Neural cell (in vitro differentiated cells): Measurements from ENCODE around the gene PLP2. TPM values are rescaled to one million over a fixed set of nuclear protein-coding genes. Genes with fewer than 3 reads are reported as not detected.

Experiments
- H2AFZ ChIP-seq: fragments of 200-600, 300-800 bp; sonication (generic), shearing (Covaris generic); 2 replicates; pipeline ENCODE4 v1.6.0; 2014; ENCODE audit warnings: low read depth, mild to moderate bottlenecking, antibody characterized with exemption, low read length, moderate library complexity
- H3F3A ChIP-seq: fragments of 200-600 bp; shearing (Covaris generic); 2 replicates; pipeline ENCODE4 v1.6.1; 2016; ENCODE audit warnings: mild to moderate bottlenecking, moderate library complexity, mixed read lengths, antibody characterized with exemption, low read length; ENCODE audit not compliant: insufficient read depth, poor library complexity, severe bottlenecking
- H3K27ac ChIP-seq: fragments of 200-600, 300-800 bp; sonication (generic), shearing (Covaris generic); 2 replicates; pipeline ENCODE4 v1.5.1; 2014; ENCODE audit warnings: mild to moderate bottlenecking, low read length, moderate library complexity
- H3K27me3 ChIP-seq: fragments of 300-800, 200-600 bp; sonication (generic), shearing (Covaris generic); 2 replicates; pipeline ENCODE4 v1.6.0; 2014; ENCODE audit warnings: mild to moderate bottlenecking, low read depth, low read length, moderate library complexity; ENCODE audit not compliant: insufficient read depth
- H3K36me3 ChIP-seq: fragments of 300-800, 200-600 bp; sonication (generic), shearing (Covaris generic); 2 replicates; pipeline ENCODE4 v1.5.1; 2014; ENCODE audit warnings: mild to moderate bottlenecking, antibody characterized with exemption, low read length, moderate library complexity; ENCODE audit not compliant: insufficient read depth
- H3K4me2 ChIP-seq: fragments of 300-800, 200-600 bp; sonication (generic), shearing (Covaris generic); 2 replicates; pipeline ENCODE4 v1.6.0; 2014; ENCODE audit warnings: mild to moderate bottlenecking, low read length
- H3K4me3 ChIP-seq: fragments of 300-800, 200-600 bp; sonication (generic), shearing (Covaris generic); 2 replicates; pipeline ENCODE4 v1.5.1; 2014; ENCODE audit warnings: mild to moderate bottlenecking, low read length, moderate library complexity
- H3K79me2 ChIP-seq: fragments of 200-600 bp; shearing (Covaris generic); replicated peaks from 2 replicates; pipeline ENCODE4 v1.6.0; 2014; ENCODE audit warnings: mild to moderate bottlenecking, low read length, moderate library complexity; ENCODE audit not compliant: insufficient read depth
- H3K9ac ChIP-seq: fragments of 300-800, 200-600 bp; sonication (generic), shearing (Covaris generic); 2 replicates; pipeline ENCODE4 v1.6.1; 2016; ENCODE audit warnings: mild to moderate bottlenecking, low read length, mixed read lengths
- H3K9me2 ChIP-seq: fragments of 200-600 bp; shearing (Covaris generic); 2 replicates; pipeline ENCODE4 v1.6.1; 2016; ENCODE audit warnings: mild to moderate bottlenecking, low read length, mixed read lengths; ENCODE audit not compliant: insufficient read depth
- H3K9me3 ChIP-seq: fragments of 200-600, 300-800 bp; sonication (generic), shearing (Covaris generic); 2 replicates; pipeline ENCODE4 v1.6.1; 2016; ENCODE audit warnings: mild to moderate bottlenecking, mixed run types, low read length, moderate library complexity, mixed read lengths
- H4K20me1 ChIP-seq: fragments of 200-600 bp; shearing (Covaris generic); 2 replicates; pipeline ENCODE4 v1.6.1; 2016; ENCODE audit warnings: mild to moderate bottlenecking, mixed run types; ENCODE audit not compliant: insufficient read depth
- EP300 ChIP-seq: fragments of 450-650 bp; conservative IDR thresholded peaks from 2 replicates; pipeline ENCODE4 v1.6.1; 2014; ENCODE audit warnings: antibody characterized with exemption, mild to moderate bottlenecking, moderate library complexity; ENCODE audit not compliant: poor library complexity, severe bottlenecking
- EZH2 ChIP-seq: fragments of 200-600, 300-800 bp; shearing (Covaris generic), sonication (generic); IDR thresholded peaks from 2 replicates; pipeline ENCODE4 v1.6.1; 2014; ENCODE audit warnings: antibody characterized with exemption, low read length, borderline replicate concordance, mild to moderate bottlenecking; ENCODE audit not compliant: insufficient read depth, poor library complexity, severe bottlenecking
- MXI1 ChIP-seq: fragments of 450-650 bp; conservative IDR thresholded peaks from 2 replicates; pipeline ENCODE4 v1.6.1; 2014; ENCODE audit warnings: antibody characterized with exemption, mild to moderate bottlenecking; ENCODE audit not compliant: poor library complexity, severe bottlenecking
- POLR2AphosphoS5 ChIP-seq: IDR thresholded peaks from 2 replicates; pipeline ENCODE4 v1.6.1; 2012
- RAD21 ChIP-seq: fragments of 450-650 bp; conservative IDR thresholded peaks from 2 replicates; pipeline ENCODE4 v1.6.1; 2014; ENCODE audit warnings: antibody characterized with exemption, mild to moderate bottlenecking, moderate library complexity
- SMC3 ChIP-seq: fragments of 450-650 bp; conservative IDR thresholded peaks from 2 replicates; pipeline ENCODE4 v1.6.1; 2014; ENCODE audit warnings: antibody characterized with exemption, mild to moderate bottlenecking, moderate library complexity; ENCODE audit not compliant: poor library complexity
- TAF1 ChIP-seq: IDR thresholded peaks from 2 replicates; pipeline ENCODE4 v1.6.1; 2012; ENCODE audit warnings: low read depth
- polyA plus RNA-seq: library from polyadenylated mRNA; depleted of rRNA; stranded (reverse); fragments of >200 nt; gene quantifications from 2 replicates; pipeline ENCODE4 v1.2.3, GENCODE V29; 2014
- TF ChIP-seq, protein P1 (sequence below): fragments of 450-650 bp; IDR thresholded peaks from 2 replicates; pipeline ENCODE4 v1.5.1; 2014; ENCODE audit warnings: antibody characterized with exemption, mild to moderate bottlenecking, moderate library complexity; ENCODE audit not compliant: poor library complexity, severe bottlenecking
- TF ChIP-seq, protein P2 (sequence below): IDR thresholded peaks from 2 replicates; pipeline ENCODE4 v1.6.1; 2012; ENCODE audit warnings: borderline replicate concordance

PLP2 gene
- polyA plus RNA-seq, 1 donor from 2014 or later, result not detected

DNA sequence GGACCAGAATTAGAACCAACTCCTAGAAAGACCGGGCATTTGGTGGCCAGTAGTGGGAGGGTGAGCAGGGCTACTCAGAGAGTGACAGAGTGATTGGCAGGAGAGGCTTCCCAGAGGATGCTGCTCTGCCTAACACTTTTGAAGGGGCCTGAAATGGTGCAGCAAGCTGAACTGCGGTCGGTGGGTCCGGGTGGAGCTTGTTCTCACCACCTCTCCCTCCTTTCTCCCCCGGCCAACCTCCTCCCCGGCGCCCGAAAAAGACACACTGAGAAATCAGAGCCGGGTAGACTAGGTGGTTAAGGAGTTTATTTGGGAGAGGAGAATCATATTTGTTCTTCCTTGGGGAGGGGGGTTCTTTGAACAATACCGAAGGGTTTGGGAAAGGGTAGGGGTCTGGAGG lies 15.8 kb downstream of the PLP2 start:
- Histone ChIP-seq H3K4me2 (no peak overlapping the region), H3K4me3 (no peak overlapping the region)

DNA sequence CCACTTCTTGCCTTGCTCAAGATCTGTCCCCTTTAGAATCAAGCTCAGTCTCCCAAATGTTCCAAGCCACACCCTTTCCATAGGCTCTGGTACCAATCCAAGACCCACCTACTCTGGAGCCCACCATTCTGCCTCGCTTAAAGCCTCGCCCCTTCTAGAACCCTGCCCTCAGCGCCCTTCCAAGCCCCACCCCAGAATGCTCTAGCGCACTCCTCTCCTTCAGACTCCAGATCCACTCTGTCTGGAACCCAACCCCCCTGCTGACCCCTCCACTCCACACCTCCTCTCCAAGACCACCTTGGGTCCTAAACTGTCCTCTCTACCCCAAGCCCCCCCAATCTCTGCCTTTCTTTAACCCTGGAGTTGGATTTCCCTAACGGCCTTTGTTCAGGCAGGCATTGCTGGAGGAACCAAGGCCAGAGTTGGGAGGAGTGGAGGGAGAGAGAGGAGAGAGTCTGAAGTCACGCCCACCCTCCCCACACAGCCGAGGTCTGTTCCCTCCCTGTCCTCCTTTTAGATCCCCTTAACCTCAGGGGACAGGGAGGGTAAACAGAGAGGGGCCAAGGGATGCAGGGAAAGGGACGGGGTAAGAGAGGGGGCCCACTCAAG lies 16.9 kb downstream of the PLP2 start:
- Histone ChIP-seq H3K27me3 (no peaks in the 10 kb centered on the region), H4K20me1 (no peaks in the 10 kb centered on the region), H3F3A (no peaks in the 10 kb centered on the region), H3K4me2 (no peak overlapping the region), H3K4me3 (no peak overlapping the region), H3K9me3 (no peaks in the 10 kb centered on the region), H3K36me3 (no peaks in the 10 kb centered on the region), H3K9ac (no peak overlapping the region), H3K27ac (no peak overlapping the region), H3K79me2 (no peaks in the 10 kb centered on the region), H3K9me2 (no peaks in the 10 kb centered on the region), H2AFZ (no peak overlapping the region)
- no peak for TF ChIP-seq POLR2AphosphoS5
- TF ChIP-seq EZH2, result no peak
- no peak for TF ChIP-seq MXI1
- TF ChIP-seq SMC3, result no peak
- no peak for TF ChIP-seq RAD21
- TF ChIP-seq, protein P1, sequence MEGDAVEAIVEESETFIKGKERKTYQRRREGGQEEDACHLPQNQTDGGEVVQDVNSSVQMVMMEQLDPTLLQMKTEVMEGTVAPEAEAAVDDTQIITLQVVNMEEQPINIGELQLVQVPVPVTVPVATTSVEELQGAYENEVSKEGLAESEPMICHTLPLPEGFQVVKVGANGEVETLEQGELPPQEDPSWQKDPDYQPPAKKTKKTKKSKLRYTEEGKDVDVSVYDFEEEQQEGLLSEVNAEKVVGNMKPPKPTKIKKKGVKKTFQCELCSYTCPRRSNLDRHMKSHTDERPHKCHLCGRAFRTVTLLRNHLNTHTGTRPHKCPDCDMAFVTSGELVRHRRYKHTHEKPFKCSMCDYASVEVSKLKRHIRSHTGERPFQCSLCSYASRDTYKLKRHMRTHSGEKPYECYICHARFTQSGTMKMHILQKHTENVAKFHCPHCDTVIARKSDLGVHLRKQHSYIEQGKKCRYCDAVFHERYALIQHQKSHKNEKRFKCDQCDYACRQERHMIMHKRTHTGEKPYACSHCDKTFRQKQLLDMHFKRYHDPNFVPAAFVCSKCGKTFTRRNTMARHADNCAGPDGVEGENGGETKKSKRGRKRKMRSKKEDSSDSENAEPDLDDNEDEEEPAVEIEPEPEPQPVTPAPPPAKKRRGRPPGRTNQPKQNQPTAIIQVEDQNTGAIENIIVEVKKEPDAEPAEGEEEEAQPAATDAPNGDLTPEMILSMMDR, result no peak
- no peak for TF ChIP-seq TAF1
- TF ChIP-seq, protein P2, sequence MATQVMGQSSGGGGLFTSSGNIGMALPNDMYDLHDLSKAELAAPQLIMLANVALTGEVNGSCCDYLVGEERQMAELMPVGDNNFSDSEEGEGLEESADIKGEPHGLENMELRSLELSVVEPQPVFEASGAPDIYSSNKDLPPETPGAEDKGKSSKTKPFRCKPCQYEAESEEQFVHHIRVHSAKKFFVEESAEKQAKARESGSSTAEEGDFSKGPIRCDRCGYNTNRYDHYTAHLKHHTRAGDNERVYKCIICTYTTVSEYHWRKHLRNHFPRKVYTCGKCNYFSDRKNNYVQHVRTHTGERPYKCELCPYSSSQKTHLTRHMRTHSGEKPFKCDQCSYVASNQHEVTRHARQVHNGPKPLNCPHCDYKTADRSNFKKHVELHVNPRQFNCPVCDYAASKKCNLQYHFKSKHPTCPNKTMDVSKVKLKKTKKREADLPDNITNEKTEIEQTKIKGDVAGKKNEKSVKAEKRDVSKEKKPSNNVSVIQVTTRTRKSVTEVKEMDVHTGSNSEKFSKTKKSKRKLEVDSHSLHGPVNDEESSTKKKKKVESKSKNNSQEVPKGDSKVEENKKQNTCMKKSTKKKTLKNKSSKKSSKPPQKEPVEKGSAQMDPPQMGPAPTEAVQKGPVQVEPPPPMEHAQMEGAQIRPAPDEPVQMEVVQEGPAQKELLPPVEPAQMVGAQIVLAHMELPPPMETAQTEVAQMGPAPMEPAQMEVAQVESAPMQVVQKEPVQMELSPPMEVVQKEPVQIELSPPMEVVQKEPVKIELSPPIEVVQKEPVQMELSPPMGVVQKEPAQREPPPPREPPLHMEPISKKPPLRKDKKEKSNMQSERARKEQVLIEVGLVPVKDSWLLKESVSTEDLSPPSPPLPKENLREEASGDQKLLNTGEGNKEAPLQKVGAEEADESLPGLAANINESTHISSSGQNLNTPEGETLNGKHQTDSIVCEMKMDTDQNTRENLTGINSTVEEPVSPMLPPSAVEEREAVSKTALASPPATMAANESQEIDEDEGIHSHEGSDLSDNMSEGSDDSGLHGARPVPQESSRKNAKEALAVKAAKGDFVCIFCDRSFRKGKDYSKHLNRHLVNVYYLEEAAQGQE, result no peak
- no peak for TF ChIP-seq EP300

More for the DNA sequence above, 15.8 kb downstream of the PLP2 start:
- no peaks in the 10 kb centered on the region for H3K9me2 ChIP-seq
- no peaks in the 10 kb centered on the region for H3K79me2 ChIP-seq
- no peak overlapping the region for H3K27ac ChIP-seq
- H3F3A ChIP-seq, result no peaks in the 10 kb centered on the region
- H3K27me3 ChIP-seq, result no peaks in the 10 kb centered on the region
- no peaks in the 10 kb centered on the region for H4K20me1 ChIP-seq
- no peak overlapping the region for H3K9ac ChIP-seq
- no peaks in the 10 kb centered on the region for H3K36me3 ChIP-seq
- TF ChIP-seq MXI1 (no peak), EZH2 (no peak), POLR2AphosphoS5 (no peak), SMC3 (no peak), RAD21 (no peak), EP300 (no peak), TAF1 (no peak)
- TF ChIP-seq, protein P1, result no peak
- TF ChIP-seq, protein P2, result no peak
- no peak overlapping the region for H2AFZ ChIP-seq
- H3K9me3 ChIP-seq, result no peaks in the 10 kb centered on the region
